Cortex of kidney (tissue), 1 donor: ENCODE data around the gene TP53TG3C.
"Not testable (repeated sequence)": the region's sequence is repeated elsewhere in the genome, so short reads cannot be mapped to it uniquely, and the experiment has no call there.

Experiments
- DNase-seq: peaks from one replicate; lab custom pipeline; 2025; lab: John Stamatoyannopoulos, UW

Gene TP53TG3C

GRCh38 chr16:33193926-33194325, at the start of gene TP53TG3C:
TP53TG3C (plus strand) TSS chr16:33194226; CDS start chr16:33194294, 68 bp downstream.
- not testable (repeated sequence) for DNase-seq
